ENCODE data around the gene KCNC1. TPM values are rescaled to one million over a fixed set of nuclear protein-coding genes. Genes with fewer than 3 reads are reported as not detected.

KCNC1 gene
- total RNA-seq, 1 donor from 2014 or later: 7.3 TPM

DNA sequence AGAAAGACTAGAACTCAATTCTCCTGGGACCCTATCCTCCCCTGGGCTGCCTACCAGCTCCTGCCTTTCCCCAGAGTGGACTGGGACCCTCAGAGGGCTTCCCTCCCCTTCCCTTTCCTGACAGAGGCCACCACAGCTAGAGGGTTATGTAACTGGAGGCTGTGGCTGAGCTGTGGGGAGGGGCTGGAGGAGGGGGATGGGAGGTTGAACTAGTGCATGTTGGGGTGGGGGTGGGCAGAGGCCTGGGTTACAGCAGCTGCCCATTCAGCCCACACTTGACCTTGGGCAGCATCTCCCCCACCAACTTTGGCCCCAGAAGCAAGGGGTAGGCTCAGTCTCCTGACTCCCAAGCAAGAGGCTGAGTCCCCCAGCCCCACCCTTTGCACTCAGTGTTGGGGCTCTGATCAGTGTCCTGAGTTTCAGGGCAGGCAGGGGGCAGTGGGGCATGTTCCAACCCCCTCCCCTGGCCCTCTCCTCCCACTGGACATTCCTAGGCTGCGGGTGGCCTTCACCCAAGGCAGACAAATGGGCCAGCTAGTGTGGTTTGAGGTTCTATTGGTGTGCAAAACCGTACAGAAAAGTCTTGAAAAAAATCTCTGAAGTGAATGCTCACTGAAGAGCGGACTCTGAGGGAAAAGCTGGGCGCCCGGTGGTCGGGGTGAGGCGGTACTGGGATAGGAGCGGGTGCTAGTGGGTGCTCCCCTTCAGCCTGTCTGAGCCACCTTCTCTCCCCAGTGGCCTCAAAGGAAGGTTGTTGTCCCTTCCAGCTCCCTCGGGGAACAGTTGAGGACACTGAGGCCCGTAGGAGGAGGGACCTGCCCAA lies 3.8 kb downstream of the KCNC1 start:
- no peak for DNase-seq

DNA sequence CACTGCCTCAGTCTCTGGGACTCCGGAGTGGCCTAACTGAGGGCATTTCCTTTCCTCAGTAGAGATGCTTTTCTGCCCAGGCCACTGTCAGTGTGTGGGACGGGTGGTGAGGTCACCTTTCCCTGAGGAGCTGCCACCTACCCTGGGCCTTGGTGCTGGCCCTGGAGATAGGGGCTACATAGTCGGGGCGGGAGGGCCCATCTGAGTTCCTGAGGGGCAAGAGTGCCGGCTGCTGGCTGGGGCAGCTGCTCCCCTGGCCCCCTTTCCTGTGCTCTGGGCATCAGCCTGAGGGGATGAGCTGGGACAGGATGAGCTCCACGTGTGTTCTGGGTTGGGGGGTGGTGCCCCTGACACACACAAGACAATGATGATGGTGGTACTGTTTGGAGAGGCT lies 5.4 kb downstream of the KCNC1 start:
- no peak for DNase-seq

DNA sequence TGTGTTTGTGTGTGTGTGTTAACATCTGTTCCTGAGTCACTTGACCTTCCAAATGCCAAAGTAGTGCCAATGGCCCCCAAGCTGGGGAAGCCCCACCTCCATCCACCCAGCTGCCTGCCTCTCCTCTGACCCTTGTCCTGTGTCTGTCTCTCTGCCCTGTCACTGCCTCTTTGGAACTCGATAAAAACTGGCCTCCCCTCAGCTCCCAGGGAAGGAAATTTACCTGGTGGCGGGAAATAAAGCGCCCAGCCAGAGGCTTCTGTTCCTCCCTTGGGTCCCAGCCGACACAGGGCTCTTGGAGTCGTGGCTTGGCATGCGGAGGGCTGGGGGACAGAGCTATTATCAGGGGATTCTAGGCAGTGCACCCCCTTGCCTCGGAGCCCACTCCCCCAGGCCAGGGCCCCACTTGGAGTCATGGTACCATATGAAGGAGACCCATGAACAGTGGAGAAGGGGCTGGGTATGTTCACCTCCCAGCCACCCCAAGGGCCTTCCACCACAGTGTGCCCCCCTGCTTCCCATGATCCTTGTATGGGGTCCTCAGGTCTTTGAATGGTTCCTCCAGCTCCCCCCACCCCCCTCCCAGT lies 6.2 kb downstream of the KCNC1 start:
- DNase-seq: no peak

DNA sequence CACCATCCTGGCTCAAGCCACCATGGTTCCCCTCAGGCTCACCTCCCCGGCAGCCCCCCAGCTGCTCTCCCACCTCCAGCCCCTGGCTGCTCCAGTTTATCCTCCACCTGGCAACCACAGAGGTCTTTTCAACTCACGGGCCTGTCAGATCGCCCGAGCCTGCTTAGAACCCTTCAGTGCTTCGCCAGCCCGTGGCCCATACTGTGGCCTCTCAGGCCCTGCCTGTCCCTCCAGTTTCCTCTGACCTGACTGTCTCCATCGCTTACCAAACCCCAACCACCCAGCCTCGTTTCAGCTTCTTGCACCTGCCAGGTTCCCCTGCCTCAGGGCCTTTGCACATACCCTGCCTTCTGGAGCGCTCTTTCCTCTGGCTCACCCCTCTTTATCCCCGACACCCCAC lies 6.9 kb downstream of the KCNC1 start:
- DNase-seq: no peak

DNA sequence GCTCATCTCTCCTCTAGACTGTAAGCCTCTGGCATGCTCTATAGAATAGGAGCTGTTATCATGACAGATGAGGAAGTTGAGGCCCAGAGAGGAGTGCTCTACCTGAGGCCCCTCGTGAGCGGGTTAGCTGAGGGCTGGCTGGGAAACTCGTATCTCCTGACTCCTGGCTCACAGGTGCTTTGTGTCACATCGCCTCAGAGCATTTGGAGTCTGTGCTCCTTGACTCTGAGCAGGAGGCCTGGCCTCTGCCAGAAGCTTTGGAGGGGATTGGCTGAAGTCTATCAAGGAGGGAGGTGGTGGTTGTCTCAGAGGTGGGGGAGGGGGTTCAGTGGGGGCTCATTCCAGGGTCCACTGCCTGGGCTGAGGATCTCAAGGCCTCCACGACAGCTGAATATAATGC lies 7.4 kb downstream of the KCNC1 start:
- no peak for DNase-seq

DNA sequence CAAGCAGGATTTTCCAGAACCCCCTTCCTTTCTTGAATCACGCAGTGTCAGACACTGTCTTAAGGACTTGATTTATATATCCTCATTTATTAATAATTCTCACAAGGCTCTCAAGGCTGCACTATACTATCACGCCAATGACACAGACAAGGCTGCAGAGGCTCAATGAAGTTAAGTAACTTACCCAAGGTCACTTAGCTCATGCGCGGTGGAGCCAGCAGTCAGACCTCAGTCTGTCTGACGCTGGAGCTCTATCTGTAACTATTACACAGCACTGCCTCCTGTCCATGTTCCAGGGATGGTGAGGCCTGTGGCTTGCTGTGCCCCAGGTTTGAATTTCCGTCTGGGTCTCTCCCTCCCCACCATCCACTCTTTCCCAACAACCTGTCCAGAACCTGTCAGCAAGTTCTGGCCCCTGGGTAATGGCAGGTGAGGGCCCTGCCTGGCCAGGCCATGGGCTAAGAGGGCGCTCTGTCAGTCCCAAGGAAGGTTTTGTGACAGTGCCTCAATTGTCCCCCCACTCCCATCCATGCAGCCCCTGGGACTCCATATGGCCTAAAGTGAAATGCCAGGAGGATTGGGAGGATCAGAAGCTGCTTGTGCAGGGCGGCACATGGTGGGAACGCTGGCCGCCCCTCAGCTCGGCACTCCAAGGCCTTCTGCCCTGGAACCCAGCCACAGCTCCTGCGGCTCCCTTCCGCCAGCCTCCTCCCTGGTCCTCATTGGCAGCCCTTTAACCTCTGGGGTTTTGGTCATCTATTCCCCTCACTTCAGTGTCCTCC lies 8.6 kb downstream of the KCNC1 start:
- DNase-seq: no peak

DNA sequence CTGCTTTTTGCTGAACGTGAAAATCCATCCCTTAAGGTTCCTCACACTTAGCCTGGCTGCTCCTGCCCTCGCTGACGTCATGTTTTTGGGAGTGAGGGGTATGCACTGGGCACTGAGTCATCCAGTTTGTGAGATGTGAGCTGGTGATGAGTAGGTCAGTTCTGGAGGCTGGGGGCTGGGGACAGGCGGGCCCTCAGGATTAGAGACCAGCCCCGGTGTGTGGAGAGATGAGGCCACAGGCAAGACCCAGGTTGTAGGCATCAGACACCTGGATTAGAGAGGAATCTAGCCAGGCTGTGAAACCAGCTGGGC lies 9.2 kb downstream of the KCNC1 start:
- no peak for DNase-seq

DNA sequence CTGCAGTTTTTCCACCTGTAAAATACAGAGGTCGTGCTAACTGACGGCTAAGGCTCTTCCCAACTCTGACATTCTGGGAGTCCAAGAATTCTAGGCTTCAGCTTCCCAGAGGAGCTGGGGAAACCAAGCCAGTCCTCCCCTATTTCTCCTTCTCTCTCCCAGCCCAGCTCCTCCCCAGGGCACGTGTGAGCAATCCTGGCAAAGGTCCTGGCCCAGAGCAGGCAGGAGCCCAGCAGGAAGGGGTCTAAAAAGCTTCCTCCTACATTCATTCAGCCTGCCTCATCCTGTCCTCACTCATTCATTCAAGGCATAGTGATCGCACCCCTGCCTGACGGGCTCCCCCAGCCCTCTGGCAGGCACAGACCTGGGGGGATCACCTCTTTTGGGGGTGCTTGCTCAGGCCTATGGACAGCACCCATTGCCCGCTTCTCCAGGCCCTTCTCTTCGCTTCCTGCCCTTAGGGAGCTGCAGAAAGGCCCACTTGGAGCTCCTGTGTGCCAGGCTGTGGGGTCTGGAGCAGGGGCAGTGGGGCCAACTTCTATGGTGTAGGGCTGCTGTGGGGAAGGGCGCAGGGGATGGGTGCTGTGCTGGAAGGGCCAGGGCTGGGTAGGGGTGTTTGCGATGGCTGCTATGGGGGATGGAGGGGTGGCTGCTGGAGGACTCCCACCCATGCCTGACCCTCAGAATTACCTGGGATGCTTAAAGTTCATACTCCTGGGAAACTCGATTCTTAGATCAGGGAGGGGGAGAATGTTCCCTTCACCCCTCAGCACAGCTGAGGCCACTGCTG lies 9.8 kb downstream of the KCNC1 start:
- DNase-seq: no peak

DNA sequence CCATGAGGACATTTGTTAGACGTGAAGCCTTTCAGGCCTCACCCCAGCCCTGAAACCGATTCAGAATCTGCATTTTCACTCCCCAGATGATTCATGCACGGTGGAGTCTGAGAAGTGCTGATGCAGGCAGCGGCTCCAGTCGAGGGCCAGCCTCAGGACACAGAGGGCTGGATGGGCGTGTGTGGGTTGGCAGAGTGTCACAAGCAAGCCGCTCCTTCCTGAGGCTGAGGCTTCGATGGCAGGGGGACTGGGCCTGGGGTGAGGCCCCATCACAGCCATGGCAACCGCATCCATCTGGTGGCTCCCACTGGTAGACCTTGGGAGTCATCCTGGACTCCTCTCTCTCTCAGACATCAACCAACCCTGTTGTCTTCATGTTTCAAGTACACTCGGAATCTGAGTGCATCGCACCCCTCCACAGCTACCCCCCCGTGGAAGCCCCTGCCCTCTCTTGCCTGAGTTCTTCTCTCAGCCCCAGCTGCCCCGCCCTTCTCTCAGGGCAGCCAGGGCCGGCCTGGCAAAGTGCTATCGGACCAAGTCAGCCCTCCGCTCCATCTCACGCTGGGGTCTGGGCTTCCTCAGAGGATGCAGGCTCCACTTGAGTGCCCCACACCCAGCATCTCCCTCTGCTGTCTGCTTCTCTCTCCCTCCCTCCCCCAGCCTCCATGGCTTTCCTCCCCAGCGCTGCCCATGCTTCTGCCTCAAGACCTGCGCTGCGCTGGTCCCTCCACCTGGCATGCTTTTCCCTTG lies 10.6 kb downstream of the KCNC1 start:
- no peak for DNase-seq

DNA sequence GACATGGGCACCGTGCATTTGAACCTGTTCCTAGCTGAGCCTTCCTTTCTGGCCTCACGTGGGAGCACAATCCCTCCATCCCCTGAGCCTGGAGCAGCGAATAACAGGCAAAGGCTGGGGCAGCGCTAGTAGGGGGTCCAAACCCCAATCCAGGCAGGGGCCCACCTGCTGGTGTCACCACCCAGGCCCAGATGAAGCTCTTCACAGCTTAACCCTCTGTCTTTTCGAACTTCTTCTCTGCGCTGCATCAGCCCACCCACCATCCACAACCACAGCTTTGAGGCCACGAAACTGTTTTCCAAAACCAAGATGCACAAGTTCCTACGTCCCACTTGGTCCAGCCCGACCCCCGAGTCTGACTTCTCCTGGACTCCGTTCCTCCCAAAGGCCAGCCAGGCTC lies 11.5 kb downstream of the KCNC1 start:
- DNase-seq: no peak

DNA sequence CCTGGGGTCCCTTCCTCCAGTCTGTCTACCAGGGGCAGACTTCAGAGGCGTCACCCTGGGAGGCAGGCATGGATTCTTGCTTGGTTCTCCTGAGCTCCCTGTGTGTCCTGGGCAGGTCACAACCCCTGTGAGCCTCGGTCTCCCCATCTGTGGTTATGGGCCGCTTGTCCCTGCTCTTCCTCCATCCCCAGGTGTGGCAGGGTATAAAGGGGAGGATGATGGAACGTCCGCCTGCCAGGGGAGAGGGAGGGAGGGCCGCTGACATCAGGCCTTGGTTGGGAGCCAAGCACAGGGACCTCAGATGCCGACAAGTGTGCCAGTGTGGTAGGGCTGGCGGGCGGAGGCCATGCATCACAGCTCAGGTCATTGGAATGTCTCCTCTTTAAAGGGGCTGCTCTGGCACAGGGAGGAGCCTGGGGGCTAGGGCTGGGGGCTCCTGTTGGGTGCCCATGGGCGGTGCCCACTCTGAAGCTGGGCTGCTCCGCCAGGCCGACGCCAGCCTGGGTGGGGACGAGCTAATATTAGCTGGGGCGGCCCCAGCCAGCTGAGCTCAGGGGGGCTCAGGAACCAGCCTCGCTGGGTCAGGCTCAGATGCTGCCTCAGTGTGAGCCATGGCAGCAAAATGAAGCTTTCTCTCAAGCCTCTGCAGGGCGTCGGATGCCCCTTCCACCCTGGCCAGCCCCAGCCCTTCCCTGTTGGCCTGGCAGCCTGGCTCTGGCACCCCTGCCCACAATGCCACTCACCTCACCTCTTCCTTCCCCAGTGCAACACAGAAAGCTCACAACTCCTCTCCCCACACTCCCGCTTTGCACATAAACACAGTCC lies 12.8 kb downstream of the KCNC1 start:
- DNase-seq: no peak

DNA sequence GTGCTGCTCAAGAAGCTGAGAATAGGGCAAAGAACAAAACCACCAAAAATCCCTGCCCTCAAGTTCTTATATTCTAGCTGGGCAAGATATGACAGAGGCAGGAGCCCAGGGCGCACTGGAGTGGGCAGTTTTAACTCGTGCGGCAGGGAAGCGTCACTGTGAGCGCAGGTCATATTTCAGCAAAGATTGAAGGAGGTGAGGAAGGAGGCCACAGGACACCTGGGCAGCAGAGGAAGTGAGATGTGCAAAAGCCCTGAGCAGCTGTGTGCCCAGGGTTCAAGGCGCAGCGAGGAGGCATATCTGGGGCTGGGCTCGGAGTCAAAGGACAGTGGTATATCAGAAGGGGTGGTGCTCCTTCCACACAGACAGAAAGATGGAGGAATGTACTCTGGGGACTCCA lies 13.5 kb downstream of the KCNC1 start:
- no peak for DNase-seq

DNA sequence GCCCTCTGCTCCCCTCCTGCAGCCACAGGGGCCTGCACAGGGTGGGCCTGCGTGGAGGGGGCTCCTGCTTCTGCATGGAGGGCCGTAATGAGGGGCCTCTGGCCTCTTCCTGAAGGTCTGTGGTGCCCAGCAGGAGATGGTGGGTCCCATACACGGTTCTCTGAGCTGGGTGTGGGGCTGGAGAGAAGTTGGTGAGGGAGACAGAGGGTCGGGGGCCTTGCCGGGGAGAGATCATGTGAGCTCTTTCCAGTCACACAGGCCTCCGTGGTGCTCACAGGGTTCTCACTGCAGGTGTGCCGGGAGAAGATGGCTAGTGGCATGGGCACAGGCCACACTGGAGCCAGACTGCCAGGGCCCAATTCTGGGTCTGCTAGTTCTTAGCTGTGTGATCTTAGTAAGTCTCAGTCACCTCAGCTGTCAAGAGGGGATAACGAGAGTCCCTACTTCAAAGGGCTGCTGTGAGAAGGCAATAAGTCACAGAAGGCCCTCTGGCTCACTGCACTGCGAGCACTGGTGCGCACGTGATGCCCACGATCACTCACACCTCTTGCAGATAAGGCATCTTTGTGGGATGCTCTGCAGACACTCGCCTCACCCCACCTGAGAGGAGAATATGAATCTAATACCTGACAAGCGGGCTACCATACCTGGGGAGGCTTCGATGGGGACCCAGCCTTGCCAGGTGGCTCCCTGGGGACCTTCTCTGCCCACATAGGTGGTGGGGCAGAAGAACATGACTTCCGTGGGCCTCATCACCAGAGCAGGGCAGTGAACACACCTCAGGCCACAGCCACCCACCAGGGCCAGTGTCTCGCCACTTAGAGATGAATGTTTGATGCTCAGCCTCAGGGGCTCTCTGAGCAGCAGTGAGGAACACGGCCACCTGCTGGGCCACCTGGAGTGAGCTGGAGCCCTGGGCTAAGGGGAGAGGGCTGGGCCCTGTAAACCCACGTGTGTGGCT lies 14.5 kb downstream of the KCNC1 start:
- DNase-seq: no peak

DNA sequence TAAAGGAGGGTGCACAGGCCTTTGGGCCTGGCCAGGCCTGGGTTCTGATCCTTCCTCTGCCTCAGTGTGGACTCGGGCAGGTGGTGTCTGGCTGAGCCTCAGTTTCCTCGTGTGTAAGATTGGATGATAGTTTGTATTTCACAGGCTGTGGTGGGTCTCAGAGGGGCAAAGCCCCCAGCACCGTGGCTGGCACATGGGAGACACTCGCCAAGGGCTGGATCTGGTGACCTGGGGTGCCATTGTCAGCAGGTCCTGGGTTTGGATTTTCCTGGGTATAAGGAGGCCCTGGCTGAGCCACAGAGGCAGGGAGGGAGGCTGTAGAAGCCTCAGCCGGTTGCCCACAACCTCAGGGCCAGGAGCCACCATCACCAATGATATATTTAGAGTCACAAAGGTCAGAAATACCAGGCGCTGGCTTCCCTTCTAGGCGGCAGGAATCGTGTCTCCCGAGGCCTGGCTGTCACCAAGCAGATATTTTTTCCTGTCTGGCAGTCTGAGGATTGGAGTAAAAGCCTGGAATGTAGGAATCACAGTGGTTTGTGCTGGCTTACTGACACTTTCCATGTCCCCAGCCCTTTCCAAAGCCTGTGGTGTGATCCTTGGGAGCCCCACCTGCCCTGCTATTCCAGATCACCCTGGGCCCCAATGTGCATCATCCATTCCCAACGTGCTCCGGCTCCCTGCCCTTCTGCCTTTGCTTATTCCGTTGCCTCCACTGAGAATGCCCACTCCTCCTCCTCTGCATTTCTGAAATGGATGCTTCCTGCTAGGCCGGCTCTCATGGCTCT lies 15.6 kb downstream of the KCNC1 start:
- DNase-seq: no peak

DNA sequence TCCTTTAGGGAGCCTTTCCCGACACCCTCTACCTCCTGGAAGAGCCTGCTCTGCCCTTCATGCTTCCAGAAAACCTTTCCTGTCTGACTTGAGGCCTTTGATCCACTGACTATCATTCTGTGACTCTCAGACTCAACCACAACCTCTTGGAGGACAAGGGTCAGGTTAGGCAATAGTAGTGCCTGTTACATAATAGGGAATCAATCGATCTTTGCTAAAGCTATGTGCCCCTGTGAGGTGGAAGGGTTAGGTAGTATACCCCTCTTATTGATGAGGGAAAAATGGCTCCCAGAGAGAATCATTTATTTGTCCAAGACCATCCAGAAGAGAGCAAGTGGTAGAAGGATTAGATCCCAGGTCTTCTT lies 16.2 kb downstream of the KCNC1 start:
- DNase-seq: no peak

DNA sequence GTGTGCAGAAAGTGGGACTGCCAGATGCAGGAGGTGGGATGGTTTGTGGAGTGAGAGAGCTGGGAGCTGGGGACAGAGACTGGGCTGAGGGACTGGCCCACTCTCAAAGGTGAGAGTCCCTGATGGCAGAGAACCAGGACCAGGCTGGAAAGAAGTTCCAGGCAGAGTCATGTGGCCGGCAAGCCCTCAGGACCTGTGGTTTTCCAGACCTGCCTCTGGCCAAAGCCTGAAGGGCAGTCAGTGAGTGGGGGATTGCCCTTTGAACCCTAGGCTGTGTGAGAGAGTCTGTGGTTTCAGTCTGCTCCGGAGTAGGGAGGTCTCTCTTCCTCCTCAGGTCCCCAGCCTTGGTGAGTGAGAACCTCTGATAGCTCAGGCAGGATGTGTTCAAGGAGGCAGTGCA lies 17.0 kb downstream of the KCNC1 start:
- no peak for DNase-seq

DNA sequence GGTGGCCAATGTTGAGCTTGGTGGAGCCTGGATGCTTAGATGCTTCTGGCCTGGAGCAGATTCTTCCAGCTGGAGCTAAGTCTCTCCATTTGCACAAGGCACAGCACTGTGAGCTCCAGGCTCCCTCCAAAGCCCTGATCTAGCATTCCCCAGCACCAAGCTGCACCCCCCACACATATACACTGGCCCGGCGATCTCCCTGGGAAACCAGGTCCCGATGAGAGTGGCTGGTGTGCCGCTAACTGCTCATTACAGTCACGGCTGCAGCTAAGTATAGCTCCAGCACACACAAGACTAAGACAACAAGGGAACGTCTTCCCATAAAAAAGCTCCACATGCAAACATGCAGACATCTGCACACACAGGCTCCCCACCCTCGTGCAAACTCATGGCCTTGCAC lies 17.6 kb downstream of the KCNC1 start:
- peak; percentile 50 for DNase-seq

DNA sequence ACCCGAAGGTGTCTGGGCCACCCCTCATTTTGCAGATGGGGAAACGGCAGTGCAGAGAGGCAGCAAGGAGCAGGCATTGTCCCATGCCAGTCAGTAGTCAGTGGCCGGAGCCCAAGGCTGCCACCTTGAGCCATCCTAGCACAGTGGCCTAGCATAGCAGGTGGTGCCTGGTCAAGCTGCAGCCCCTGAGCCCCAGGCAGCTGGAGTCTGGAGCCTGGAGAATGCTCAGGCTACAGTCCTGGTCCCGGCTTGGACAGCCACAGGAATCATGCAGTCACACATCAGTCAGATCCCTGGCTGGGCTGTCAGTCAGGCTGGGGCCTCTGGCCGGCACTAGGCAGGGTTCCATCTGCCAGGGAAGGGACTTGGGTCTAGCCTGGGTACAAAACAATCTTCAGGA lies 18.6 kb downstream of the KCNC1 start:
- DNase-seq: no peak

DNA sequence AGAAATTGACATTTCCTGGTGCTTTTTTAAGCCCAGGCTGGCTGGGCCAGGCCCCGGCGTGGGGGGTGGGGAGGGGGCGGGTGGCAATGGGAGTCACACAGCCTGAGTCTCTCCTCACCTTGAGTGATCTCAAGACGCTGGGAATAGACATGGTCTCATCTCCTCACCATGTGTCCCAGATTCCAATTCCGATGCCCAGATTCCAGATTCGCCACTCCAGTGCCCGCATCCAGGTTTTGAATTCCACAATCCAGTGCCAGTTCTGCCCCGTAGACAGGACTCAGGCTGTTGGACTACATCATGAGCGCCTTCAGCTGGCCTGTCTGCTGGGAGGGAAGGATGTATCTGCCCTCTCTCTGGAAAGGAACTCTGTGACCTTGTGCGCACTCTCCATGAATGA lies 19.1 kb downstream of the KCNC1 start:
- DNase-seq: no peak
